RWPE1 (cell line): ENCODE measurements around the gene D2HGDH.
A peak's percentile ranks its signal among the peaks of the same experiment; 100 is the strongest.

ENCODE experiments used
- CTCF ChIA-PET: fragments of 350-600 bp; sonication (Branson Sonifier 250); formaldehyde crosslinking; extraction: SDS; loops from one replicate; lab custom pipeline; 2021; lab: Yijun Ruan, JAX
- POLR2A ChIA-PET: fragments of 400-600 bp; formaldehyde crosslinking; extraction: SDS; loops from one replicate; lab custom pipeline; 2020; ENCODE audit warnings: antibody characterized with exemption; ENCODE audit not compliant: low non-redundant PET; lab: Yijun Ruan, JAX
- DNase-seq: peaks from one replicate; pipeline ENCODE4 v3.0.0; 2012; ENCODE audit warnings: low spot score
- H3K27ac ChIP-seq: fragments of 450-650 bp; 2 replicates; pipeline ENCODE4 v1.5.1; 2017
- CTCF ChIP-seq: fragments of 450-650 bp; conservative IDR thresholded peaks from 2 replicates; pipeline ENCODE4 v1.5.1; 2017; ENCODE audit warnings: low read depth, mild to moderate bottlenecking

Gene D2HGDH

GRCh38 chr2:241751152-241751551, 16.7 kb downstream of the D2HGDH start:
- H3K27ac ChIP-seq, result no peak overlapping the region
- POLR2A ChIA-PET, result no interaction called here
- TF ChIP-seq CTCF, result no peak
- CTCF ChIA-PET, result no interaction called here
- DNase-seq, result no peak

GRCh38 chr2:241751776-241752175, 17.3 kb downstream of the D2HGDH start:
- POLR2A ChIA-PET, result no interaction called here

GRCh38 chr2:241752253-241752652, 17.8 kb downstream of the D2HGDH start:
- H3K27ac ChIP-seq, result no peak overlapping the region
- no peak for TF ChIP-seq CTCF
- CTCF ChIA-PET, result no interaction called here
- DNase-seq, result no peak
- POLR2A ChIA-PET, result no interaction called here

More at GRCh38 chr2:241751776-241752175, 17.3 kb downstream of the D2HGDH start:
- no peak overlapping the region for H3K27ac ChIP-seq
- TF ChIP-seq CTCF, result no peak
- DNase-seq, result no peak
- CTCF ChIA-PET, result no interaction called here

- CTCF ChIA-PET, result no interaction called here
- TF ChIP-seq CTCF, result no peak
- POLR2A ChIA-PET, result no interaction called here
- DNase-seq, result no peak
- H3K27ac ChIP-seq, result peak overlapping the region; percentile 47
Measured at GRCh38 chr2:241752689-241753276, 18.4 kb downstream of the D2HGDH start.

GRCh38 chr2:241753493-241753892, 19.1 kb downstream of the D2HGDH start:
- POLR2A ChIA-PET, result no interaction called here
- peak overlapping the region; percentile 47 for H3K27ac ChIP-seq
- CTCF ChIA-PET, result no interaction called here
- TF ChIP-seq CTCF, result no peak
- no peak for DNase-seq

GRCh38 chr2:241754042-241754441, 19.6 kb downstream of the D2HGDH start:
- POLR2A ChIA-PET, result interaction anchor here (0.7 kb wide), 1 partner anchor 18 kb away, joined by 3 read pairs; no protein-coding TSS in a partner anchor
- no peak for DNase-seq
- H3K27ac ChIP-seq, result peak overlapping the region; percentile 47; the same call in 1 of the 2 replicates
- no peak for TF ChIP-seq CTCF
- CTCF ChIA-PET, result no interaction called here
